NCI-H2227 (cell line): ENCODE data around the gene RNGTT.

ENCODE experiments used
- DNase-seq: peaks from one replicate; lab custom pipeline; 2025; ENCODE audit not compliant: unreplicated experiment; lab: John Stamatoyannopoulos, UW

Gene RNGTT

DNA sequence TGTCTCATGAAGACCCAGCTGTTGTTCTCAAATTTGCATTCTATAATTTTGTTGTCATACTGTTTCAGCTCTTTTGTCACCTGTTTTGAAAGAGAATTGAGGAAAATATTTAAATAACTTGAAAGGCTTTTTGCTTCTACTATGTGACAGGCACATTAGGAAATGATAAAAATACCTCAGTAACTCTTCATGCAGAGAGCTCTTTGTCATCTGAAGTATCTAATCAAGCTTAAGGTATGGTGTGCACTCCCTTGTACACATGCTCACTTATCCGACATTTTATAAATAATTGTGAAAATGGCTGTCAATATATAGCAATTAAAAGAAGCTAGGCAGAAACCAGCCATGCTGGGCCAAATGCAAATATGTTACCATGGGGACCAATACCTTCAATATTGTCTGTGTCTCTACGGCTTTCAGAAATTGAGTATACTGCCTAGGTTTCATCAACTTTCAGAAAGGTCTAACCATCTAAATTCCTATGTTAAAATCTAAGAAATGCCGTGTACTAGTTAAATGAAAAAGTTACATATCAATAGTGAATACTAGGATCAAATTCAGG lies 349.0 kb downstream of the RNGTT start:
- DNase-seq, result no peak

DNA sequence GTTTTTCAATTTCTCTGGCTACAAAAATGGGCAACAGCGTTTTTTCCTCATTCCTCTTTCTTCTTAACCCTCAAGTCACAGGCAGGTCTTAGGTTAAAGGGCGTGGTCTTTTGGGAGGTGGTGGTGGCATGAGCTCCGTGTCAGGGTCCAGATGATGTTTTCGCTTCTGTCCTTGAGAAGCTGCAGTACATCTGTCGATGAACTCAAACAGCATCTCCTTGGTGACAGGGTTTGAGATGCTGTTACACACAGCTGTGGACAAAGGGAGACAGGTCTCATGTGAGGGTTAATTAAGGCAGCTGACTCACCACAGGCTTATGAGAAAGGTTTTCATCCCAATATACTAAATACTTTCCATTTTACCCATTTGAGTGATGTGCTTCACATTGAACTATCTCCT lies 350.8 kb downstream of the RNGTT start:
- no peak for DNase-seq

GRCh38 chr6:88611721-88612120 lies 351.7 kb downstream of the RNGTT start:
- DNase-seq, result no peak

DNA sequence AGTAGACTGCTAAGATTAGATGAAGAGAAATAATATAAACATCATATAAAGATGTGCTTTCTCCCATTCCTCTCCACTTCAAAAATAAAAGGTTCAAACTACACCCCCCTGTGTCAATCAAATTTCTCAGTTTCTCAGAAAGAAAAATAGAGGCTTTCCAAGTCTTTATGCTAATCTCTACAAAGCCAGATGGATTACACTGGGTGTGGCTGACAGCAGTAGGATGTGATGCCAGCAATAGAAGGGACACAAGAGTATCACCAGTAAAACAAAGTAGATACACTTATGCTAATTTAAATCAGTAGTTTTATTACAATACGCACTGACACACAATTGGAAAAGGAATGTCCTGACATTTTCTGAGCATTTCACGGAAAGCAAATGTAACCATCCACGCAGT lies 353.4 kb downstream of the RNGTT start:
- DNase-seq, result no peak

DNA sequence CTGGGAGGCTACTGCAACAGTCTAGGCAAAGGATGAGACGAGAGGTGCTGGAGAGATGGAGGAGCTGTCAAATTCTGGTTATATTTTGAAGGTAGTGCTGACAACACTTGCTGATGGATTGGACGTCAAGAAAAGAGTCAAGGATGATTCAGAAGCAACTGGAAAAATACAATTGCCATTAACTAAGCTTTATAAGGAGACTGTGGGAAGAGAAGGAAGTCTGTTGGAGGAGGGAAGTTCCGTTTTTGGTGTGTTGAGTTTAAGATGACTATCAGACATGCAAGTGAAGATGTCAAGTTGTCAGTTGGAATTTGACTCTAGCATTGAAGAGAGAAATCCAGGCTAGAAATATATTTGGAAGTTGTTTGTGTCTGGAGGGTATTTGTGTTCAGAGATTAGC lies 358.1 kb downstream of the RNGTT start:
- no peak for DNase-seq

GRCh38 chr6:88599571-88599970 lies 363.8 kb downstream of the RNGTT start:
- DNase-seq, result no peak

DNA sequence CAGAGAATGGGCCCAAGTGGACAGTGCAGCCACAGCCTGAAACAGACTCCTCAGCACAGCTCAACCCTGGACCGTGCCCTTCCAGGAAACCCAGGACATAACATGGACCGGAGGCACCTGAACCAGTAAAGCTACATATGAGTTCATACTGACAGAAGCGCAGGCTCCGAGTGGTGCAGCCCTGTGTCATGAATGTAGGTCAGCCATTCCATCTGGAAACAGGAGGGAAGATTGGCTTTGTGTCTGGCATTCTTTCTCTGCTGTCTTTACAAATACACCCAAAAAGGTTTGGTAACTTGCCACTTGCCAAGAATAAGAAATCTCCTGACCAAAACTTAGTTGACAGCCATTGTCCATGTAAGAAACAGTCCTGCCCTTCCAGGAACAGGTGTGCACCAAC lies 366.6 kb downstream of the RNGTT start:
- no peak for DNase-seq

- no peak for DNase-seq
Measured at GRCh38 chr6:88588938-88589337, 374.5 kb downstream of the RNGTT start.

DNA sequence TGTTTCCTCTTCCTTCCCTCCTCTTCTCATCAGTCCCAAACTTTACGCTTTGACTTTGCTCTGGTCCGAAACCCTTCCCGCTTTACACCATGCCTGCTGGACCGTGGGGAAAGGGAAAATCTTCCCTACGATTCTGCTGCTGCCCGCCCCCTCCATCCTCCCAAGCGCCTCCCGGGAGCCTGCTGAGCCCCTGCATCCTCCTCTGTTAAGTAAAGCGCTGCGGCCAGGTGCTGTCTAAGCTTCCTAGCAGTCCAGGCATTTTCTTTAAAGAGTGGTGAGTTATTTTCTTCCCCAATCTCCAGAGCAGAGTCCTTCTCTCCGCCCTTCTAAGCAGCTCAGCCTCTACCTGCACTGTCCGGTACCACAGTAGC lies 376.3 kb downstream of the RNGTT start:
- no peak for DNase-seq

DNA sequence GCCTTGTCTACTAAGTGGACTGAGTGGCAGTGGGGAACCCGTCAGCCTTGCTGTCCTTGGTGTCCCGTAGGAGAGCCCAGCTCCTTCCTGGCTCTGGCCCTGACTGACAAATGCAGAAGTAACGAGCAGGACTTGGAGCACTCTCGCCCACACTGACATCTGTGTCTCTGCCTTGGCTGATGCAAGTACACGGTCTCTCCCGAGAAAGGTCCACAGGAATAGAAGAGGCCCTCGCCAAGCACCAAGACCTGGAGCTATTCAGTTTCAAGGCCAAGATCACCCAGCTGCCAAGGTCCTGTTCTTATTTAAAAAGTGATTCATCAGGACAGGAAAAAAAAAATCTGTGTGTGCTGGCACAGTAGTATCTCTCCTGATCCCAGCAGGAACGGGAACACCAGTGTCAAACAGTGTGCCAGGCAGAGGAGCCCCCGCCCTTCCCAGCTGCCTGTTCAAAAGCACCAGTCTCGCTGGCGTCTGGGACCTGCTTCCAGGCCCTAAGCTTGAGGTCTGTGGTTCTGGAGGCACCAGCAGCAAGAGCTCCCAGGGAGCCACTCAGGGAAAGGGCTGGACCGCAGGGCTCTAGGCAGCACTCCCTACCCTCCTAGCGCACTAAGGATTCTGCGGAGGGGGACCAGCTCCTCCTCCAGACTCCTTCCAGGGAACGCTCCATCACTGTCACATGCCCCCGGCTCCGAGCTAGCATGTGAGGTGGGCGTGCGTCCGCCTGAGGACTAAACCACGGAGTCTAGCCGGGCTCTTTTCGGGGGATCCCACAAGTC lies 376.9 kb downstream of the RNGTT start:
- peak; percentile 14 for DNase-seq

DNA sequence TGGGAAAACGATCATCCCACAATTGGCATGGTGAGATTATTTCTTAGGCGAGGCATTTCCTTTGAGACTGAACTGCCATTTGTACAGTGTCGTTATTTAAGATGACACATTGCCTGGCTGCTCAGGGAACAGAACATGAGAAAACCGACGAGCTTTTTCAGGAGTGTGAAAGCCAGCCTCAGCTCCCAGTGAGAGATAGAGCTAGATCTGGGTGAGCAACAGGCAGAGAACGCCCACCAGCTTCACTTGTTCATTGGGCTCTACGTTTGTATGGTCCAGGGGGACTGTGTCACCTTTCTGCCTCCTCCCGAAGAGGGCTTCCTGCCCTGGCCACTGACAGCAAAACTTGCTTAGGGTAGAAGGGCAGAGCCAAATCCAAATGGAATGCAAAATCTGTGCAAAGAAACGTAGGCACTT lies 378.1 kb downstream of the RNGTT start:
- DNase-seq, result no peak

- DNase-seq, result peak; percentile 2
Measured at GRCh38 chr6:88584581-88585275, 378.7 kb downstream of the RNGTT start.

- no peak for DNase-seq
Measured at GRCh38 chr6:88577461-88577860, 386.0 kb downstream of the RNGTT start.

- no peak for DNase-seq
Measured at GRCh38 chr6:88575536-88575935, 387.9 kb downstream of the RNGTT start.

DNA sequence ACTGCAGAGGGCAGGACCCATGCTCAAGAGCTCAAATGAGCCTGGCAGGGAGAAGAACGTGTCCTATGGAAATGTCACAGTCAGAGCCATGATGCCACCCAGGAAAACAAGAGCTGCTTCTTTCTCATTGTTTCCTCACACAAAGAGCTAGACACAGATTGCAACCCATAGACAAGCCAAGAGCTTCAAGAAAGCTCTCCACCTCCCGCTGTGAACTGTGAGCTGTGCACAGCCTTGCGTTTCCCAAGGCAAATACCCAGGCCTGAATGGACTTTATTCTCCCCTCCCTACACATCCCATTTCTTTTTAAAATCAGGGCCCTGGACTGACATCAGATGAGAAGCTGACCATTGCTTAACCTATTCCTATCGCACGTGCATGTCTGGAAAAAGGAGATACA lies 388.8 kb downstream of the RNGTT start:
- no peak for DNase-seq

- peak; percentile 57 for DNase-seq
Measured at GRCh38 chr6:88574031-88574430, 389.4 kb downstream of the RNGTT start.

GRCh38 chr6:88573561-88573960 lies 389.9 kb downstream of the RNGTT start:
- DNase-seq, result no peak

GRCh38 chr6:88572449-88573139 lies 390.8 kb downstream of the RNGTT start:
- DNase-seq, result no peak

- DNase-seq, result no peak
Measured at GRCh38 chr6:88569959-88570358, 393.5 kb downstream of the RNGTT start.

- no peak for DNase-seq
Measured at GRCh38 chr6:88567696-88568095, 395.7 kb downstream of the RNGTT start.

GRCh38 chr6:88566746-88567534 lies 396.5 kb downstream of the RNGTT start:
- peak; percentile 3 for DNase-seq
